HG03565 (cell line): ENCODE results near the gene SLC6A8.
"Not testable (repeated sequence)": the region's sequence is repeated elsewhere in the genome, so short reads cannot be mapped to it uniquely, and the experiment has no call there.

ENCODE experiments used
- ATAC-seq: cut with Tn5 transposase; IDR thresholded peaks from one replicate; pipeline ENCODE4 v1.9.1; 2021; ENCODE audit warnings: mild to moderate bottlenecking, moderate library complexity; ENCODE audit not compliant: unreplicated experiment

The SLC6A8 gene

GRCh38 chrX:153671589-153672530 is 15.9 kb upstream of the SLC6A8 start:
- no peak for ATAC-seq

GRCh38 chrX:153672531-153673427 is 14.9 kb upstream of the SLC6A8 start:
- ATAC-seq: no peak

GRCh38 chrX:153673428-153674218 is 14.1 kb upstream of the SLC6A8 start, which contains the start of gene PNCK:
Gene PNCK, minus strand, starts transcription at chrX:153673813. Its CDS starts 737 bp downstream, at chrX:153673076.
- no peak for ATAC-seq

GRCh38 chrX:153674219-153674851 is 13.4 kb upstream of the SLC6A8 start:
- ATAC-seq: no peak

- no peak for ATAC-seq
Observed at GRCh38 chrX:153681175-153681574, 6.6 kb upstream of the SLC6A8 start.

- not testable (repeated sequence) for ATAC-seq
Observed at GRCh38 chrX:153683486-153683885, 4.2 kb upstream of the SLC6A8 start.

- ATAC-seq: no peak
Observed at GRCh38 chrX:153684467-153685155, 3.1 kb upstream of the SLC6A8 start.

- no peak for ATAC-seq
Observed at GRCh38 chrX:153685156-153685536, 2.6 kb upstream of the SLC6A8 start.

GRCh38 chrX:153685751-153686696 is 1.7 kb upstream of the SLC6A8 start:
- ATAC-seq: no peak

- ATAC-seq: no peak
Observed at GRCh38 chrX:153686711-153687110, 1.0 kb upstream of the SLC6A8 start.

GRCh38 chrX:153688071-153688470 is 345 bp downstream of the SLC6A8 start:
- no peak for ATAC-seq

GRCh38 chrX:153688506-153688905 is 780 bp downstream of the SLC6A8 start:
- no peak for ATAC-seq

- no peak for ATAC-seq
Observed at GRCh38 chrX:153688911-153689590, 1.3 kb downstream of the SLC6A8 start.

- no peak for ATAC-seq
Observed at GRCh38 chrX:153689654-153690465, 2.1 kb downstream of the SLC6A8 start.

GRCh38 chrX:153690466-153690865 is 2.7 kb downstream of the SLC6A8 start:
- no peak for ATAC-seq

- not testable (repeated sequence) for ATAC-seq
Observed at GRCh38 chrX:153691032-153691827, 3.5 kb downstream of the SLC6A8 start.
